GM18907 (cell line): ENCODE data around the gene DPY19L2.
"Not testable (repeated sequence)": the region's sequence is repeated elsewhere in the genome, so short reads cannot be mapped to it uniquely, and the experiment has no call there.

Source experiments
- ATAC-seq: cut with Tn5 transposase; IDR thresholded peaks from one replicate; pipeline ENCODE4 v1.9.1; 2021; ENCODE audit warnings: mild to moderate bottlenecking, moderate library complexity; ENCODE audit not compliant: unreplicated experiment

The DPY19L2 gene

DNA sequence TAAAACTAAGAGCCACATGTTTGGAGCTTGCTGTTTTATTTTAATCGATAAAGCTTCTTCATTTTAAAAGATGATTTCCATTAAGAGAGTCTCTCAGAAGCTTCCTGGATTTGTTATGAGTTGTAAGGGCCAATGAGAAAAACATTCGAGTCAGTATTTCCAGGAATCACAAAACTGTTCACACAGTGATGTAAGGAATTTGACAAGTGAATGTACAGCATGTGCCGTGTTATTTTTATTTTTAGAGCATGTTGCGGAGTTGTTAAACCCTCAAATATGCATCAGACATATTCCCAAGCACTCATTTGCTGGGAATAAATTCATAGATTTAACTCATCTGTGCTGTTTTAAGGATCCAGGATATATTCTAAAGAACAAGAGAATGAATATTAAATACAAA is 129.6 kb downstream of the DPY19L2 start:
- ATAC-seq, result not testable (repeated sequence)

- ATAC-seq, result not testable (repeated sequence)
These were observed 130.5 kb downstream of the DPY19L2 start for GRCh38 chr12:63537838-63538237.

DNA sequence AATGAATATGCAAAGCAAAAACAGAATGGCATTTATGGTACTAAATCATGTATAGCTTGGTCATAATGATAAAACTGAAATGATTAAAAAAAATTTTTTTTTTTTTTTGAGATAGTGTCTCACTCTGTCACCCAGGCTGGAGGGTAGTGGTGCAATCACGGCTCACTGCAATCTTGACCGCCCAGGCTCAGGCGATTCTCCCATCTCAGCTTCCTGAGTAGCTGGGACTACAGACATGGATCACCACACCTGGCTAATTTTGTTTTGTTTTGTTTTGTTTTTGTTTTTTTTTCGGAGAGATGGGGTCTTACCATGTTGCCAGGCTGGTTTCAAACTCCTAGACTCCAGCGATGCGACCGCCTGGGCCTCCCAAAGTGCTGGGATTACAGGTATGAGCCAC is 138.7 kb downstream of the DPY19L2 start:
- not testable (repeated sequence) for ATAC-seq

- ATAC-seq, result no peak
These were observed 142.5 kb downstream of the DPY19L2 start for GRCh38 chr12:63525831-63526230.

- ATAC-seq, result no peak
These were observed 146.6 kb downstream of the DPY19L2 start for GRCh38 chr12:63521706-63522105.
